ENCODE measurements around the gene ANKRD61. TPM values are rescaled to one million over a fixed set of nuclear protein-coding genes. Genes with fewer than 3 reads are reported as not detected.
"Not testable (repeated sequence)": the region's sequence is repeated elsewhere in the genome, so short reads cannot be mapped to it uniquely, and the experiment has no call there.

The ANKRD61 gene
- total RNA-seq, 4 donors from 2014 or later: 0.28 to 0.36 TPM; not detected in 2

DNA sequence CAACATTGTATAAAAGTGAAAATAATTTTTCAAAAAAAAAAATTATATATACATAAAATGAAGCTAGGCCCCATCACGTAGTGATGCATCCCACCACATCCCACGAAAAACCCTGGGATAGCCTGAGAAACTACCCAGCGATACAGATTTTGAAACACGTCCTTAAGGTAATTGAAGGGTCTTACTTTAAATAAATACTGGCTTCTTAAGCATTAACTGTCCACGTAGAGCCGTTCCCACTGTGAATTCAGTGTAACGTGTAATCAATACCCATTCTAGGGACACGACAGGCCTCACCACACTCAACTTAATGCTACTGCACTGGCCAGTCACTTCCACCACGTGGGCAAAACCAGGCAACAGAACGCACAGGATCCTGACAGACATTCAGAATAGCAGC, 4.0 kb downstream of the ANKRD61 start:
- ATAC-seq (ENCODE audit: low FRiP score): no peak
- TF ChIP-seq, protein P1, sequence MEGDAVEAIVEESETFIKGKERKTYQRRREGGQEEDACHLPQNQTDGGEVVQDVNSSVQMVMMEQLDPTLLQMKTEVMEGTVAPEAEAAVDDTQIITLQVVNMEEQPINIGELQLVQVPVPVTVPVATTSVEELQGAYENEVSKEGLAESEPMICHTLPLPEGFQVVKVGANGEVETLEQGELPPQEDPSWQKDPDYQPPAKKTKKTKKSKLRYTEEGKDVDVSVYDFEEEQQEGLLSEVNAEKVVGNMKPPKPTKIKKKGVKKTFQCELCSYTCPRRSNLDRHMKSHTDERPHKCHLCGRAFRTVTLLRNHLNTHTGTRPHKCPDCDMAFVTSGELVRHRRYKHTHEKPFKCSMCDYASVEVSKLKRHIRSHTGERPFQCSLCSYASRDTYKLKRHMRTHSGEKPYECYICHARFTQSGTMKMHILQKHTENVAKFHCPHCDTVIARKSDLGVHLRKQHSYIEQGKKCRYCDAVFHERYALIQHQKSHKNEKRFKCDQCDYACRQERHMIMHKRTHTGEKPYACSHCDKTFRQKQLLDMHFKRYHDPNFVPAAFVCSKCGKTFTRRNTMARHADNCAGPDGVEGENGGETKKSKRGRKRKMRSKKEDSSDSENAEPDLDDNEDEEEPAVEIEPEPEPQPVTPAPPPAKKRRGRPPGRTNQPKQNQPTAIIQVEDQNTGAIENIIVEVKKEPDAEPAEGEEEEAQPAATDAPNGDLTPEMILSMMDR (IDR thresholded peaks at IDR 0.05): no peak
- DNase-seq (ENCODE audit: low spot score): no peak

DNA sequence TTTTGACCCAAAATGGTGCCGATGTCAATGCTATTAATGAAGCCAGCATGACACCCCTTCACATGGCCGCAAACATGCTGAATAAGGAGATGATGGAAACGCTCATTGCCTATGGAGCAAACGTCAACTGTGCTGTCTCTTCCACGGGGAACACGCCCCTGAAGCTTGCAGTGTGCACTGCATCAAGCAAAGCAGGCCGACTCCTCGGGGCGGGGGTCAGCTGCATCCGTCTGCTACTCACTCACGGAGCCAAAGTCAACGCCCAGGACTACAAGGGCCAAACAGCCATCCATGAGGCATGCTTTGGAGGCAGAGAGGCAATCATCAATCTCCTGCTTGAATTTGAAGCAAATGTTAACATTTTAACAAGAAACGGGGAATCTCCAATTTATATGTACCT, 4.5 kb downstream of the ANKRD61 start:
- TF ChIP-seq, protein P1 (IDR thresholded peaks at IDR 0.05): no peak
- ATAC-seq (ENCODE audit: low FRiP score) (no peak), DNase-seq (ENCODE audit: low spot score) (no peak)

DNA sequence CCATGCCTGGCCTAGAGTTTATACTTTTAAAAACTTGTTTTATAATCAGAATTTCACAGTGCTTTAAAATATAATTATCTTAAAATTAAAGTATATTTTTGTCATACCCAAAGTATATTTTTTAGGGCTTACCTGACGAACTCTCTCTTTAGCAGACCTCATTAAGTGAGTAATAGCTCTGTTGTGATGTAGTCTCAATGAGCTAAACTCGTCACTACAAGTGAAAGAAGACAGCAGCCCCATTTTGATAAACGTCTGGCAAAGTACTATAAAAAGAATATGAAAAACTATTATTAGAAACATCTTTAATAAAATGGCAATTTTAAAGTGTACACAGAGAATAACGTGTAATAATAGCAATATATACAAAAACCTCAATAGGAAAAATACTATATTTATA, 18.6 kb downstream of the ANKRD61 start:
- TF ChIP-seq, protein P1 (IDR thresholded peaks at IDR 0.05): no peak
- DNase-seq (ENCODE audit: low spot score) (no peak), ATAC-seq (ENCODE audit: low FRiP score) (no peak)

DNA sequence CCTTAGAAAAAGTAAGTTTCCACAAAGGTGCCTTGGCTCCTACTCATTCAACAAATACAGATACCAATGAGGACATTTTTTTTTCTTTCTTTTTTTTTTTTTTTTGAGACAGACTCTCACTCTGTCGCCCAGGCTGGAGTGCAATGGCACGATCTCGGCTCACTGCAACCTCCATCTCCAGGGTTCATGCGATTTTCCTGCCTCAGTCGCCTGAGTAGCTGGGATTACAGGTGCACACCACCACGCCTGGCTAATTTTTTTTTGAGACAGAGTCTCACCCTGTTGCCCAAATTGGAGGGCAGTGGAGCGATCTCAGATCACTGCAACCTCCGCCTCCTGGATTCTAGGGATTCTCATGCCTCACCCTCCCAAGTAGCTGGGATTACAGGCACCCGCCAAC, 20.0 kb downstream of the ANKRD61 start:
- DNase-seq (ENCODE audit: low spot score); ATAC-seq (ENCODE audit: low FRiP score): not testable (repeated sequence)

DNA sequence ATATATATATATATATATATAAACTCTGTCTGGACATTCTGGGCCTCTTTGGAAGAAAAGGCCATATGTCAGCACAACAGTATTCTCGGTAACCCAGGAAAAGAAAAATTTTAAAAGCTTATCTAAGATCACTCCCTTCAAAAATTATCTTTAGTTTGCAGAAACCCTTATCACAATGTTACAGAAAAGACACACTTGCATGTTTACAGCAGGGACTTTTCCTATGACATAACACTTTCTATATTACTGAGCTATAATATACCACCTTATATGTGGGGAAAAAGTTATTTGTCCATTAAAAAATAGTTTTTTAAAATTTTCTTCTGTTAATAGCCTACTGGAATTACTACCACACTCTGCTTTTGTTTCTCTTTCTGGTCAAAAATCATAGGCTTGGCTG, 25.4 kb downstream of the ANKRD61 start:
- no peak for DNase-seq (ENCODE audit: low spot score)
- ATAC-seq (ENCODE audit: low FRiP score): no peak
- TF ChIP-seq, protein P1 (IDR thresholded peaks at IDR 0.05): no peak

DNA sequence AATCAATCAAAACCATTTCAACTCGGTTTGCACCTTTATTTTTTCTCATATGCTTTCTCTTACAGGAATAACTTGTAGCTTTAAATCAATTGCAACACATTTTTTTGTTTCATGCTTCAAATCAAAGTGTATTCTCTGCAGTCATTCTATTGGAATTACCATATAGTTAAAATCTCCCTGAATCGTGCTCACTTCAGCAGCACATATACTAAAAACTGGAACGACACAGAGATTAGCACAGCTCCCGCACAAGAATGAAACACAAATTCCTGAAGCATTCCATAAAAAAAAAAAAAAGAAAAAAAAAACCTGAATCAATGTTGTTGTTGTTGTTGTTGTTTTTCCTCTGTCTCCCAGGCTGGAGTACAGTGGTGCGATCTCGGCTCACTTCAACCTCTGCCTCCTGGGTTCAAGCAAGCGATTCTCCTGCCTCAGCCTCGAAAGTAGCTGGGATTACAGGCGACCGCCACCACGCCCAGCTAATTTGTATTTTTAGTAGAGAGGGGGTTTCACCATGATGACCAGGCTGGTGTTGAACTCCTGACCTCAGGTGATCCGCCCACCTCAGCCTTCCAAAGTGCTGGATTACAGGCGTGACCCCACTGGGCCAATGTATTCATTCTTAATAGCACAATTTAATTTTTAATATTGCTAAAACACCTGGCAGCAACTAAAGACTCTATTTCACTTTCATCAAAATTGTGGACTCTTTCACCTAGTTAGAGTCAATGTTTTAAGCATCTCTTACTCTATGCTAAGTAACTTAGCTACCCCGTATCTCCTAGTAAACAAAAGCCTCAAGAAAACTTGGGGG, 26.3 kb downstream of the ANKRD61 start:
- TF ChIP-seq, protein P1 (IDR thresholded peaks at IDR 0.05): no peak
- ATAC-seq (ENCODE audit: low FRiP score) (no peak), DNase-seq (ENCODE audit: low spot score) (no peak)

DNA sequence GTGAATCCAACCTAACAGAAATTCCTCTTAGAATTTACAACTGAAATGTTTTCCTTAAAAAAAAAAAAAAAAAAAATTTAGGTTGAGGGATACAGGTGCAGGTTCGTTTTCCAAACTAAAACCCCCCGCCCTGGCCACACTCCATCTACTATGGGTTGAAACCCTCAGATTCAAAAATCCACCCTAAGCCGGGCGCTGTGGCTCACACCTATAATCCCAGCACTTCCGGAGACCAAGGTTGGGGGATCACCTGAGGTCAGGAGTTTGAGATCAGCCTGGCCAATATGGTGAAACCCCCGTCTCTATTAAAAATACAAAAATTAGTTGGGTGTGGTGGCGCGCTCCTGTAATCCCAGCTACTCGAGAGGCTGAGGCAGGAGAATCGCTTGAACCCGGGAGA, 28.8 kb downstream of the ANKRD61 start:
- DNase-seq (ENCODE audit: low spot score); ATAC-seq (ENCODE audit: low FRiP score): not testable (repeated sequence)

DNA sequence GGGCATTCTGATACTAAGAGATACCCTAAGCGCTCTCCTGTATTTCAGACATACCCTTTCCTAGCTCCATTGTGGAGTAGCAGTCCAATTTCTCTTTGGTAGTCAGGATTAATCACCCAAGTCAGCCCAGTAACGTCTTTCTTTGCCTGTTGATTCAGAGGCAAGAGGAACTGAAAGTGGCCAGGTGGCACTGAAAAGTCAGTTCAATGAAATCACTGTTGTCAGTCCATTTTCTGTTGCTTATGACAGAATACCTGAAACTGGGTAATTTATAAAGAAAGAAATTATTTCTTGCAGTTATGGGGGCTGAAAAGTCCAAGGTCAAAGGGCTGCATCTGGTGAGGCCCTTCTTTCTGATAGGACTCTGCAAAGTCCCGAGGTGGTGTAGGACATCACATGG, 40.2 kb downstream of the ANKRD61 start:
- ATAC-seq (ENCODE audit: low FRiP score) (no peak), DNase-seq (ENCODE audit: low spot score) (no peak)
- TF ChIP-seq, protein P1 (IDR thresholded peaks at IDR 0.05): no peak

Data from omental fat pad (tissue), 4 donors.